Esophagus muscularis mucosa (tissue), 4 donors: ENCODE results near the gene POP7.

Experiments
- CTCF ChIP-seq, 3 experiments: fragments of 200-600 bp in 2 of 3; fragments of 450-650 bp in 1 of 3; sonication (generic) in 2 of 3; IDR thresholded peaks; one replicate each; pipeline ENCODE4 v1.5.1; 2017 to 2019; ENCODE audit warnings: antibody characterized with exemption in 3 of 3, mild to moderate bottlenecking in 2 of 3, moderate library complexity in 1 of 3
- EP300 ChIP-seq: sonication (generic); formaldehyde crosslinking; IDR thresholded peaks from one replicate; pipeline ENCODE4 v1.6.1; 2017; ENCODE audit warnings: antibody characterized with exemption
- POLR2A ChIP-seq: fragments of 450-650 bp; IDR thresholded peaks from one replicate; pipeline ENCODE4 v1.6.1; 2017; ENCODE audit warnings: antibody characterized with exemption, moderate library complexity, mild to moderate bottlenecking, low read depth
- POLR2AphosphoS5 ChIP-seq, 2 donors: sonication (generic); formaldehyde crosslinking; IDR thresholded peaks; one replicate each; pipeline ENCODE4 v1.6.1; 2017; ENCODE audit warnings: antibody characterized with exemption in 2 of 2

GRCh38 chr7:100694098-100694745, 11.7 kb upstream of the POP7 start, which contains the start of gene GIGYF1:
- no peak for TF ChIP-seq CTCF (IDR thresholded peaks at IDR 0.05)
- no peak for TF ChIP-seq POLR2A
- TF ChIP-seq EP300: no peak
- peak in 1 of 2 donors; percentile 47 for TF ChIP-seq POLR2AphosphoS5 (IDR thresholded peaks at IDR 0.05)
